HL-60 (cell line): Measurements from ENCODE around the gene HHATL.

Experiments used
- CTCF ChIP-seq: IDR thresholded peaks from one replicate; pipeline ENCODE4 v1.5.1; 2011; ENCODE audit warnings: low read length, control low read depth, inconsistent platforms; ENCODE audit not compliant: insufficient read depth
- GABPA ChIP-seq: IDR thresholded peaks from 2 replicates; pipeline ENCODE4 v1.6.1; 2012; ENCODE audit warnings: low read depth
- POLR2AphosphoS5 ChIP-seq: IDR thresholded peaks from 2 replicates; pipeline ENCODE4 v1.6.1; 2012; ENCODE audit warnings: low read depth

- no peak for TF ChIP-seq CTCF
- no peak for TF ChIP-seq POLR2AphosphoS5
- no peak for TF ChIP-seq GABPA
Measured at GRCh38 chr3:42673082-42673481, 29.5 kb downstream of the HHATL start.
